ENCODE measurements around the gene DKC1.

The DKC1 gene

GRCh38 chrX:154737136-154737535, 25.5 kb upstream of the DKC1 start:
- DNase-seq (ENCODE audit: low read depth, low spot score) = no peak

- no peak for DNase-seq (ENCODE audit: low read depth, low spot score)
These were observed 24.5 kb upstream of the DKC1 start for GRCh38 chrX:154738011-154738738.

GRCh38 chrX:154739952-154740465, 22.7 kb upstream of the DKC1 start:
- DNase-seq (ENCODE audit: low read depth, low spot score) = no peak

GRCh38 chrX:154742613-154743012, 20.1 kb upstream of the DKC1 start:
- no peak for DNase-seq (ENCODE audit: low read depth, low spot score)

GRCh38 chrX:154748712-154749339, 13.8 kb upstream of the DKC1 start:
- DNase-seq (ENCODE audit: low read depth, low spot score) = no peak

GRCh38 chrX:154749856-154750255, 12.8 kb upstream of the DKC1 start:
- no peak for DNase-seq (ENCODE audit: low read depth, low spot score)

- no peak for DNase-seq (ENCODE audit: low read depth, low spot score)
These were observed 12.1 kb upstream of the DKC1 start, which contains the start of gene GAB3 for GRCh38 chrX:154750301-154751202. Gene GAB3 (minus strand): TSS chrX:154751077. CDS start chrX:154751025, 52 bp downstream.

- no peak for DNase-seq (ENCODE audit: low read depth, low spot score)
These were observed 11.4 kb upstream of the DKC1 start for GRCh38 chrX:154751203-154751668.

GRCh38 chrX:154751669-154752271, 10.9 kb upstream of the DKC1 start:
- DNase-seq (ENCODE audit: low read depth, low spot score) = no peak

GRCh38 chrX:154758696-154759095, 4.0 kb upstream of the DKC1 start:
- DNase-seq (ENCODE audit: low read depth, low spot score) = no peak

GRCh38 chrX:154761977-154762536, 607 bp upstream of the DKC1 start:
- DNase-seq (ENCODE audit: low read depth, low spot score) = no peak

GRCh38 chrX:154774622-154775021, 12.0 kb downstream of the DKC1 start:
- no peak for DNase-seq (ENCODE audit: low read depth, low spot score)

- DNase-seq (ENCODE audit: low read depth, low spot score) = no peak
These were observed 13.0 kb downstream of the DKC1 start for GRCh38 chrX:154775419-154776349.

GRCh38 chrX:154776753-154777152, 14.1 kb downstream of the DKC1 start:
- no peak for DNase-seq (ENCODE audit: low read depth, low spot score)

GRCh38 chrX:154779261-154779660, 16.6 kb downstream of the DKC1 start:
- no peak for DNase-seq (ENCODE audit: low read depth, low spot score)

GRCh38 chrX:154780968-154781367, 18.3 kb downstream of the DKC1 start:
- no peak for DNase-seq (ENCODE audit: low read depth, low spot score)

- no peak for DNase-seq (ENCODE audit: low read depth, low spot score)
These were observed 21.7 kb downstream of the DKC1 start for GRCh38 chrX:154784149-154784995.

GRCh38 chrX:154785716-154786115, 23.1 kb downstream of the DKC1 start:
- no peak for DNase-seq (ENCODE audit: low read depth, low spot score)

GRCh38 chrX:154791467-154791866, 28.8 kb downstream of the DKC1 start:
- DNase-seq (ENCODE audit: low read depth, low spot score) = no peak

Data from activated CD4-positive, CD25-positive, alpha-beta regulatory T cell treated with anti-CD3 and anti-CD28 coated beads, Interleukin-2, amount 50 U/mL, for 16 hours (primary cell).